K562 (cell line): ENCODE measurements around the gene KMO. TPM values are rescaled to one million over a fixed set of nuclear protein-coding genes. Genes with fewer than 3 reads are reported as not detected.

Source experiments
- ETS2 ChIP-seq: IDR thresholded peaks from 2 replicates; pipeline ENCODE4 v1.6.1; 2016; ENCODE audit warnings: borderline replicate concordance, missing genetic modification characterization, mild to moderate bottlenecking, moderate library complexity, missing compliant biosample characterization; ENCODE audit not compliant: poor library complexity, severe bottlenecking
- HCFC1 ChIP-seq: IDR thresholded peaks from 2 replicates; pipeline ENCODE4 v1.6.1; 2012; ENCODE audit warnings: low read depth, low read length, improper control_type of control experiment
- NCOR1 ChIP-seq: fragments of 450-650 bp; IDR thresholded peaks from 2 replicates; pipeline ENCODE4 v1.6.1; 2016; ENCODE audit warnings: mild to moderate bottlenecking, moderate library complexity
- PHF20 ChIP-seq: fragments of 450-650 bp; IDR thresholded peaks from 2 replicates; pipeline ENCODE4 v1.6.1; 2018; ENCODE audit not compliant: partially characterized antibody
- SIX5 ChIP-seq, 2 experiments: IDR thresholded peaks; 2 replicates each; pipeline ENCODE4 v1.6.1; 2011; ENCODE audit warnings: low read length in 2 of 2, borderline replicate concordance in 1 of 2, low read depth in 1 of 2, mild to moderate bottlenecking in 1 of 2, moderate library complexity in 1 of 2; ENCODE audit not compliant: insufficient read depth in 1 of 2
- polyA plus RNA-seq, 8 experiments: library from polyadenylated mRNA; depleted of rRNA in 4 of 8; stranded (reverse) in 5 of 8; unstranded in 3 of 8; fragments of >200 nt; fragmentation: Nextera tagmentation in 2 of 8; fragmentation: Illumina TruSeq in 1 of 8; extraction: Ambion mirVana in 2 of 8; extraction: Trizol in 1 of 8; gene quantifications; 2 replicates each; pipeline versions ENCODE4 v1.2.1 to v1.2.3, GENCODE V29; 2011 to 2014; ENCODE audit warnings: inconsistent platforms in 1 of 8, missing spikeins in 1 of 8
- total RNA-seq, 7 experiments: library from RNA; depleted of rRNA in 6 of 7; stranded (reverse); fragments of >200 nt in 6 of 7; fragmentation: Illumina TruSeq in 2 of 7; extraction: Trizol in 2 of 7; gene quantifications; 2 replicates each; pipeline versions ENCODE4 v1.2.1 to v1.2.3, GENCODE V29; 2011 to 2021; ENCODE audit warnings: low replicate concordance in 1 of 7
- TF ChIP-seq, protein P1 (sequence below): sonication (generic); formaldehyde crosslinking; IDR thresholded peaks from 2 replicates; pipeline ENCODE4 v1.8.1; 2023; ENCODE audit warnings: missing genetic modification reagents, mild to moderate bottlenecking, borderline replicate concordance
- TF ChIP-seq, protein P2 (sequence below), 2 experiments: fragments of 450-650 bp in 1 of 2; sonication (generic) in 1 of 2; formaldehyde crosslinking in 1 of 2; IDR thresholded peaks; 2 replicates each; pipeline versions ENCODE4 v1.7.1 to v1.9.0; 2016 to 2022; ENCODE audit warnings: inconsistent platforms in 1 of 2, mild to moderate bottlenecking in 1 of 2, missing genetic modification reagents in 1 of 2
- TF ChIP-seq, protein P3 (sequence below): fragments of 450-650 bp; IDR thresholded peaks from 2 replicates; pipeline ENCODE4 v1.6.1; 2016

KMO gene
- total and polyA plus RNA-seq, 9 of the 15 experiments (the other 6 are each of a cell fraction or from before 2014, with no cell fraction given): 0.01 to 0.11 (median 0.01) TPM; not detected in 6

DNA sequence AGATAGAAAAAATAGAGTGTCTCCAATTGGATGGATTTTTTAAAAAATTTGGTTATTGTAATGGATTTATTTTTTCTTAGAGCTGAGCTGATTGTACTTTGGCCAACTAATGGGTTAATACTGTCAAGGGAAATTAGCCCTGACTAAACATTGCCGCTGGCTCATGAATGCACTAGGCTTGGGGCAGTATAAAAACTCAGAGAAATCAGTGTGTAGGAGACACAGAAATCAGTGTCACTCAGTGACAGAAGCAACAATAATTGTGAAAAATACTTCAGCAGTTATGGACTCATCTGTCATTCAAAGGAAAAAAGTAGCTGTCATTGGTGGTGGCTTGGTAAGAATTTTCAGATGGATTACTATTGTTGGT lies at the start of gene KMO (continued):
- TF ChIP-seq, protein P1, sequence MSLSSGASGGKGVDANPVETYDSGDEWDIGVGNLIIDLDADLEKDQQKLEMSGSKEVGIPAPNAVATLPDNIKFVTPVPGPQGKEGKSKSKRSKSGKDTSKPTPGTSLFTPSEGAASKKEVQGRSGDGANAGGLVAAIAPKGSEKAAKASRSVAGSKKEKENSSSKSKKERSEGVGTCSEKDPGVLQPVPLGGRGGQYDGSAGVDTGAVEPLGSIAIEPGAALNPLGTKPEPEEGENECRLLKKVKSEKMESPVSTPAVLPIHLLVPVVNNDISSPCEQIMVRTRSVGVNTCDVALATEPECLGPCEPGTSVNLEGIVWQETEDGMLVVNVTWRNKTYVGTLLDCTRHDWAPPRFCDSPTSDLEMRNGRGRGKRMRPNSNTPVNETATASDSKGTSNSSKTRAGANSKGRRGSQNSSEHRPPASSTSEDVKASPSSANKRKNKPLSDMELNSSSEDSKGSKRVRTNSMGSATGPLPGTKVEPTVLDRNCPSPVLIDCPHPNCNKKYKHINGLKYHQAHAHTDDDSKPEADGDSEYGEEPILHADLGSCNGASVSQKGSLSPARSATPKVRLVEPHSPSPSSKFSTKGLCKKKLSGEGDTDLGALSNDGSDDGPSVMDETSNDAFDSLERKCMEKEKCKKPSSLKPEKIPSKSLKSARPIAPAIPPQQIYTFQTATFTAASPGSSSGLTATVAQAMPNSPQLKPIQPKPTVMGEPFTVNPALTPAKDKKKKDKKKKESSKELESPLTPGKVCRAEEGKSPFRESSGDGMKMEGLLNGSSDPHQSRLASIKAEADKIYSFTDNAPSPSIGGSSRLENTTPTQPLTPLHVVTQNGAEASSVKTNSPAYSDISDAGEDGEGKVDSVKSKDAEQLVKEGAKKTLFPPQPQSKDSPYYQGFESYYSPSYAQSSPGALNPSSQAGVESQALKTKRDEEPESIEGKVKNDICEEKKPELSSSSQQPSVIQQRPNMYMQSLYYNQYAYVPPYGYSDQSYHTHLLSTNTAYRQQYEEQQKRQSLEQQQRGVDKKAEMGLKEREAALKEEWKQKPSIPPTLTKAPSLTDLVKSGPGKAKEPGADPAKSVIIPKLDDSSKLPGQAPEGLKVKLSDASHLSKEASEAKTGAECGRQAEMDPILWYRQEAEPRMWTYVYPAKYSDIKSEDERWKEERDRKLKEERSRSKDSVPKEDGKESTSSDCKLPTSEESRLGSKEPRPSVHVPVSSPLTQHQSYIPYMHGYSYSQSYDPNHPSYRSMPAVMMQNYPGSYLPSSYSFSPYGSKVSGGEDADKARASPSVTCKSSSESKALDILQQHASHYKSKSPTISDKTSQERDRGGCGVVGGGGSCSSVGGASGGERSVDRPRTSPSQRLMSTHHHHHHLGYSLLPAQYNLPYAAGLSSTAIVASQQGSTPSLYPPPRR (CRISPR knock-in tag): no peak
- no peak for TF ChIP-seq PHF20
- 0 out of 2 replicates have a peak, but pooled peaks have one; percentile 2 for TF ChIP-seq HCFC1
- TF ChIP-seq NCOR1: no peak
- TF ChIP-seq, protein P2, sequence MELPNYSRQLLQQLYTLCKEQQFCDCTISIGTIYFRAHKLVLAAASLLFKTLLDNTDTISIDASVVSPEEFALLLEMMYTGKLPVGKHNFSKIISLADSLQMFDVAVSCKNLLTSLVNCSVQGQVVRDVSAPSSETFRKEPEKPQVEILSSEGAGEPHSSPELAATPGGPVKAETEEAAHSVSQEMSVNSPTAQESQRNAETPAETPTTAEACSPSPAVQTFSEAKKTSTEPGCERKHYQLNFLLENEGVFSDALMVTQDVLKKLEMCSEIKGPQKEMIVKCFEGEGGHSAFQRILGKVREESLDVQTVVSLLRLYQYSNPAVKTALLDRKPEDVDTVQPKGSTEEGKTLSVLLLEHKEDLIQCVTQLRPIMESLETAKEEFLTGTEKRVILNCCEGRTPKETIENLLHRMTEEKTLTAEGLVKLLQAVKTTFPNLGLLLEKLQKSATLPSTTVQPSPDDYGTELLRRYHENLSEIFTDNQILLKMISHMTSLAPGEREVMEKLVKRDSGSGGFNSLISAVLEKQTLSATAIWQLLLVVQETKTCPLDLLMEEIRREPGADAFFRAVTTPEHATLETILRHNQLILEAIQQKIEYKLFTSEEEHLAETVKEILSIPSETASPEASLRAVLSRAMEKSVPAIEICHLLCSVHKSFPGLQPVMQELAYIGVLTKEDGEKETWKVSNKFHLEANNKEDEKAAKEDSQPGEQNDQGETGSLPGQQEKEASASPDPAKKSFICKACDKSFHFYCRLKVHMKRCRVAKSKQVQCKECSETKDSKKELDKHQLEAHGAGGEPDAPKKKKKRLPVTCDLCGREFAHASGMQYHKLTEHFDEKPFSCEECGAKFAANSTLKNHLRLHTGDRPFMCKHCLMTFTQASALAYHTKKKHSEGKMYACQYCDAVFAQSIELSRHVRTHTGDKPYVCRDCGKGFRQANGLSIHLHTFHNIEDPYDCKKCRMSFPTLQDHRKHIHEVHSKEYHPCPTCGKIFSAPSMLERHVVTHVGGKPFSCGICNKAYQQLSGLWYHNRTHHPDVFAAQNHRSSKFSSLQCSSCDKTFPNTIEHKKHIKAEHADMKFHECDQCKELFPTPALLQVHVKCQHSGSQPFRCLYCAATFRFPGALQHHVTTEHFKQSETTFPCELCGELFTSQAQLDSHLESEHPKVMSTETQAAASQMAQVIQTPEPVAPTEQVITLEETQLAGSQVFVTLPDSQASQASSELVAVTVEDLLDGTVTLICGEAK (IDR thresholded peaks at IDR 0.05): 0 out of 2 replicates have a peak, but pooled peaks have one; percentile 4
- TF ChIP-seq, protein P2 (CRISPR knock-in tag; IDR thresholded peaks at IDR 0.05): no peak
- TF ChIP-seq ETS2 (tag): no peak
- no peak for TF ChIP-seq SIX5 (IDR thresholded peaks at IDR 0.05; ENCODE audit: borderline replicate concordance in 1 of 2, insufficient read depth in 1 of 2, low read depth in 1 of 2, low read length in 2 of 2)
- TF ChIP-seq, protein P3, sequence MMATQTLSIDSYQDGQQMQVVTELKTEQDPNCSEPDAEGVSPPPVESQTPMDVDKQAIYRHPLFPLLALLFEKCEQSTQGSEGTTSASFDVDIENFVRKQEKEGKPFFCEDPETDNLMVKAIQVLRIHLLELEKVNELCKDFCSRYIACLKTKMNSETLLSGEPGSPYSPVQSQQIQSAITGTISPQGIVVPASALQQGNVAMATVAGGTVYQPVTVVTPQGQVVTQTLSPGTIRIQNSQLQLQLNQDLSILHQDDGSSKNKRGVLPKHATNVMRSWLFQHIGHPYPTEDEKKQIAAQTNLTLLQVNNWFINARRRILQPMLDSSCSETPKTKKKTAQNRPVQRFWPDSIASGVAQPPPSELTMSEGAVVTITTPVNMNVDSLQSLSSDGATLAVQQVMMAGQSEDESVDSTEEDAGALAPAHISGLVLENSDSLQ: peak; percentile 66
